Suppressor macrophage treated with lipopolysaccharide for 4 hours (primary cell): Measurements from ENCODE around the gene FAU.

Experiments
- DNase-seq: peaks from one replicate; pipeline ENCODE4 v3.0.0-alpha.2; 2020

FAU gene

GRCh38 chr11:65135633-65136145, 13.8 kb upstream of the FAU start:
- DNase-seq: no peak

GRCh38 chr11:65134952-65135632, 13.2 kb upstream of the FAU start:
- DNase-seq: peak; percentile 94

GRCh38 chr11:65134240-65134951, 12.5 kb upstream of the FAU start, which contains the start of gene SYVN1:
SYVN1 (minus strand) TSS chr11:65134519; CDS start chr11:65133601, 918 bp downstream.
- DNase-seq: peak; percentile 95

- DNase-seq: no peak
These were observed 11.8 kb upstream of the FAU start for GRCh38 chr11:65133724-65134123.

GRCh38 chr11:65132988-65133700, 11.2 kb upstream of the FAU start:
- DNase-seq: peak; percentile 28

GRCh38 chr11:65132238-65132987, 10.5 kb upstream of the FAU start:
- no peak for DNase-seq

GRCh38 chr11:65131895-65132237, 9.9 kb upstream of the FAU start:
- DNase-seq: no peak

GRCh38 chr11:65131417-65131776, 9.5 kb upstream of the FAU start:
- no peak for DNase-seq

- no peak for DNase-seq
These were observed 8.9 kb upstream of the FAU start for GRCh38 chr11:65130631-65131416.

GRCh38 chr11:65129649-65130441, 7.9 kb upstream of the FAU start:
- no peak for DNase-seq

GRCh38 chr11:65128182-65129145, 6.5 kb upstream of the FAU start:
- no peak for DNase-seq

GRCh38 chr11:65127473-65128181, 5.7 kb upstream of the FAU start:
- no peak for DNase-seq

- DNase-seq: no peak
These were observed 4.8 kb upstream of the FAU start for GRCh38 chr11:65126624-65127274.

- DNase-seq: no peak
These were observed 3.5 kb upstream of the FAU start for GRCh38 chr11:65125197-65126056.

- DNase-seq: no peak
These were observed 2.7 kb upstream of the FAU start for GRCh38 chr11:65124480-65125196.

GRCh38 chr11:65121447-65121864, 478 bp downstream of the FAU start:
- DNase-seq: peak; percentile 40

GRCh38 chr11:65120831-65121230, 1.1 kb downstream of the FAU start:
- no peak for DNase-seq
